DMS53 treated with DMSO at 0.1 percent for 48 hours (cell line): ENCODE measurements around the gene SPSB2.
"Not testable (repeated sequence)": the region's sequence is repeated elsewhere in the genome, so short reads cannot be mapped to it uniquely, and the experiment has no call there.

Source experiments
- DNase-seq: peaks from one replicate; lab custom pipeline; 2025; ENCODE audit not compliant: unreplicated experiment; lab: John Stamatoyannopoulos, UW

The SPSB2 gene

DNA sequence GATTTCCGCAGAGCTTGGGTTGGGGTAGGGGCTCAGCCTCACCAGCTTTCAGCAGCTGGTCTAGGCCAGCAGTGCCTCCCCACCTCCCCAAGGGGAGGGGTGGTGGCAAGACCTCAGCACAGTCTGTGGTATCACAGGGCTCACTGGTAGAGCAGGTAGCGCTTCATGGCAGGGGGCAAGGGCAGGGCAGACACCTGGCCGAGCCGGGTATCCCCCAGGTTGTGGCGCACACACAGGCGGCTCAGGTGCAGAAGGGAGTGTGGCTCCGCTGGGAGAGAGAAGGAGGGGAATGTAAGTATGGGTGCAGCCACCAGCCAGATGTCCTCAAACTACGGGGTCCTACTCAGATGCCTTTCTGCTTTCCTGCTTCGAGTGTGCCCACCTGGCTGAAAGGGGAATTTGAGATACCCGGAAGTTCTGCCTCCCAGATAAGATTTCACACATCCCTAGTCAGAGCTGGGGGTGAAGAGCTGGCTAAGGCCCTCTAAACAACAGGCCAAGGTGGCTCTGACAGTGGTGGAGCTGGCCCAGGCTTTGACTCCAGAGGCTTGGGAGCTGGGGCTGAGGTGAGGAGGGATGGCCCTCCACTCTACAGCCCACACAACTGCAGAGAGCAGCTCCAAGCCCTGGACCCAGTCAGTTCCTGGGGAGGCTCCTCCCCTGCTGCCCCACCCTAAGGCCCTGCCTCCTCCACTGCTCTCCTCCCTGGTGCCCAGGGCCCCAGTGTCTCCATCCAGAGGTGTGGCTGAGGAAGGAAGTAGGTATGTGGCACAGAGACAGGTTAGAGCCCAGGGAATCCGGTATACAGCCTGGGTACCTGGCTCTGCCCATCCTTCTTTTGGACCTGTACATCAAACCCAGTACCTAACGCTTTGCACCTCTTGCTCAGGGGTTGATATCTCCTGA, 1.8 kb downstream of the SPSB2 start:
- DNase-seq = peak; percentile 55

DNA sequence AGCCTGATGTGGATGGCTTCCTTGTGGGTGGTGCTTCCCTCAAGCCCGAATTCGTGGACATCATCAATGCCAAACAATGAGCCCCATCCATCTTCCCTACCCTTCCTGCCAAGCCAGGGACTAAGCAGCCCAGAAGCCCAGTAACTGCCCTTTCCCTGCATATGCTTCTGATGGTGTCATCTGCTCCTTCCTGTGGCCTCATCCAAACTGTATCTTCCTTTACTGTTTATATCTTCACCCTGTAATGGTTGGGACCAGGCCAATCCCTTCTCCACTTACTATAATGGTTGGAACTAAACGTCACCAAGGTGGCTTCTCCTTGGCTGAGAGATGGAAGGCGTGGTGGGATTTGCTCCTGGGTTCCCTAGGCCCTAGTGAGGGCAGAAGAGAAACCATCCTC, 2.8 kb downstream of the SPSB2 start:
- not testable (repeated sequence) for DNase-seq

DNA sequence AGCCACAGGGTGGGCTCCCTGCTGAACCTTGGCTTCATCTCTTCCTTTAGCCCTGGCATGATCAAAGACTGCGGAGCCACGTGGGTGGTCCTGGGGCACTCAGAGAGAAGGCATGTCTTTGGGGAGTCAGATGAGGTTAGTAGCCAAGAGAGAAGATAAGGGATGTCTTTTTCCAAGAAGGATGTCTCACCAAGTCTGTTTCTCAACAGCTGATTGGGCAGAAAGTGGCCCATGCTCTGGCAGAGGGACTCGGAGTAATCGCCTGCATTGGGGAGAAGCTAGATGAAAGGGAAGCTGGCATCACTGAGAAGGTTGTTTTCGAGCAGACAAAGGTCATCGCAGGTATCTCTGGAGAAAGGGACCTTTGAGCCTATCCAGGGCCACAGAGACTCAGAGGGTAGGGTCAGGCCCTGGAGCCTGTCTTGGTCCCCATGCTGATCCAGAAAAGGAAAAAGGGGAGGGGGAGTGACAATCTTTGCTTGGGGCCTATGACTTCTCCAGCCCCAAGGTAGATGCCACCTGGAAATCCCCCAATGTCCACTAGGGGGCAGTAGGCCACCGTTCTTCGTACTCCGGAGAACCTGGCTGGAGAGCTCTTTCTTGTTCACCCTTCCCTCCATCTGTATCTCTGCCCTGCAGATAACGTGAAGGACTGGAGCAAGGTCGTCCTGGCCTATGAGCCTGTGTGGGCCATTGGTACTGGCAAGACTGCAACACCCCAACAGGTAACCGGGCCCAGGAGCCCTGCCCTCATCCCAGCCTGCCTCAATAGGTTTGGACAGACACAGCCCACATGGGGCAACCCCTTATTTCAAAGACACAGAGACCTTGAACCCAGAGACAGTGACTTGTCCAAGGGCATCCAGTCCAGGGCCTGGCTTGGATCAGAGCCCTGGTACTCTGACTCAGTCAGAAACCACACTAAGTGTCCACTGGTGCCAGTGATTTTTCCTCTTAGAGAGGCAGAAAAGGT, 3.8 kb downstream of the SPSB2 start:
- DNase-seq = peak; percentile 92

DNA sequence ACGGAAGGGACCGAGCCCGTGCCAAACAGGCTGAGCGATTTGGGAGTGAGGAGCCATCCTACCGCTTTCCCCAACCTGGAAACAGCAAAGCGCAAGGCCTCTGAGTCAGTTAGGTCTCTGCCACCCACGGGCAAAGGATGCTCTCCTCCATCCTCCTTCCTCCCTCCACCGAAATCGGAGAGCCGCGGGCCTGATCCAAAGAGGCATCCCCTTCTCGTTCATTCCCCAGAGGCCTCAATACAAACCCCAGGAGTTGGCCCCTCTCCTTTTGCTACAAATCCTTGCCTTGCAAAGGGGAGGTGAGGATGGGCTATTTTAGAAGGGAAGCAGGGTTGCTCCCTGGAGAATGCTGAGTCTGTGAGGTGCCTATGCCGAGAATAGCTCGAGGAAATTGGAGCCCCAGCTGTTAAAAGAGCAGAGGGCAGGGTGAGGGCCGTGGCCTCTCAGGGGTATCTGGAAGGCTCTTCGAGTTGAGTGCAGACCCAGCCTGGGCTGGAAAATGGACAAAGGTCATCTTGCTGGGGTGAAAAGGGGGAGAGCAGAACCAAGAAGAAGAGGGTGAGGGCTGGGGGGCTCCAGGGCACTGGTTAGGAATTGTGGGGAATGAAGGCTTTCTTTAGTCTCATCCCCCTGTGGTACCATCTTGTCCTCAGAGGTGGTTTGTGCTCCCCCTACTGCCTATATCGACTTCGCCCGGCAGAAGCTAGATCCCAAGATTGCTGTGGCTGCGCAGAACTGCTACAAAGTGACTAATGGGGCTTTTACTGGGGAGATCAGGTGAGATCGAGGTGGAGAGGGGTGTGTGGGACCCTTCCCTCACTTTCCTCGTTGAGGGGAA, 4.7 kb downstream of the SPSB2 start:
- DNase-seq = peak; percentile 47

DNA sequence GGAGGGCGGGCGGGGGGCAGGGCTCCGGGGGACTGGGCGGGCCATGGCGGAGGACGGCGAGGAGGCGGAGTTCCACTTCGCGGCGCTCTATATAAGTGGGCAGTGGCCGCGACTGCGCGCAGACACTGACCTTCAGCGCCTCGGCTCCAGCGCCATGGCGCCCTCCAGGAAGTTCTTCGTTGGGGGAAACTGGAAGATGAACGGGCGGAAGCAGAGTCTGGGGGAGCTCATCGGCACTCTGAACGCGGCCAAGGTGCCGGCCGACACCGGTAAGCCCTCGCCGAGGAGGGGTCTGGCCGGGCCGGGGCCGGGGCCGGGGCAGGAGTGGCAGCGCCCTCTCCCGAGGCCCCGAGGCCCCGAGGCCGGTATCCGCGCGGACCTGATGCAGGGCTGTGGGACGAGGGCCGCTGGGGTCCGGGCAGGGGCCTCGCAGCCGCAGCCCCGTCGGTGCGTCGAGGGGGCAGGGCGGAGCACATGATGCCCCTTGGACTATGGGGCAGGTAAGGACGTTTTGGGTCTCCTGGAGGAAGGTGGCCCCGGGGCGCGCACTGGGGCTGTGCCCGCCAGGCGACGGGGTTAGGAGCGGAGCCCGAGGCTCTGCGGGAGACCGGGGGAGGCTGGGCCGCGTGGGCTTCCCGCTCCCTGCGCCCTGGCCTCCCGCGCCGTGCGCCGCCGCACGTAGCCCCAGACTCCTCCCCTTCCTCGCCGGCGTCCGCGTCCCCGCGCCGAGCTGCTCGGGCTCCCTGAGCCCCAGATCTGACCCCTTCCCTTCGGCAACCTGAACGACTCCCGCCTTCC, 5.5 kb downstream of the SPSB2 start, which contains the start of gene TPI1:
Gene TPI1 (plus strand): TSS at position 119 of the 798 bp plus-strand sequence. CDS start 36 bp downstream, at position 155.
- peak; percentile 75 for DNase-seq

DNA sequence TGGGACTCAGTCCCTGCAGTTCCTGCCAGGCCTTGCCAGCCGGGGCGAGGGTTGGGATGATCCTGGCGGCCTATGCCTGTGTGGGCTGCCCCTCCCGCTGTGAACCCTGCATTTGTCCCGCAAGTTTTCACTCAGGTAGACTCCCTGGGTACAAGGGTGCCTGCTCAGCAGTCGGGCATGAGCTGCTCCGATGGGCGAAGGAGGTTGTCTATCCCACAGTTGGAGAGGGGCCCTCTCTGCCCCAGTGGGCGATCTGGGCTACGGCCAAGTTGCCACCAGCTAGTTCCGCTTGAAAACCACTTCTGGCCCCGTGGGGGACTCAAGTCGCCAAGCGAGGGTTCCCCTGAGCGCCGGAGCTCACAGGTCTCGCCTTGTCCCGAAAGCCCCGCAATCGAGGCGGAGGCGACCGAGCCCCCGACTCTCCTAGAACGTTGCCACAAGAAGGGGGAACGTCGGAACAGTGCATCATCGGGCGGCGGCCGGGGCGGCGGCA, 6.1 kb downstream of the SPSB2 start:
- DNase-seq = peak; percentile 60

DNA sequence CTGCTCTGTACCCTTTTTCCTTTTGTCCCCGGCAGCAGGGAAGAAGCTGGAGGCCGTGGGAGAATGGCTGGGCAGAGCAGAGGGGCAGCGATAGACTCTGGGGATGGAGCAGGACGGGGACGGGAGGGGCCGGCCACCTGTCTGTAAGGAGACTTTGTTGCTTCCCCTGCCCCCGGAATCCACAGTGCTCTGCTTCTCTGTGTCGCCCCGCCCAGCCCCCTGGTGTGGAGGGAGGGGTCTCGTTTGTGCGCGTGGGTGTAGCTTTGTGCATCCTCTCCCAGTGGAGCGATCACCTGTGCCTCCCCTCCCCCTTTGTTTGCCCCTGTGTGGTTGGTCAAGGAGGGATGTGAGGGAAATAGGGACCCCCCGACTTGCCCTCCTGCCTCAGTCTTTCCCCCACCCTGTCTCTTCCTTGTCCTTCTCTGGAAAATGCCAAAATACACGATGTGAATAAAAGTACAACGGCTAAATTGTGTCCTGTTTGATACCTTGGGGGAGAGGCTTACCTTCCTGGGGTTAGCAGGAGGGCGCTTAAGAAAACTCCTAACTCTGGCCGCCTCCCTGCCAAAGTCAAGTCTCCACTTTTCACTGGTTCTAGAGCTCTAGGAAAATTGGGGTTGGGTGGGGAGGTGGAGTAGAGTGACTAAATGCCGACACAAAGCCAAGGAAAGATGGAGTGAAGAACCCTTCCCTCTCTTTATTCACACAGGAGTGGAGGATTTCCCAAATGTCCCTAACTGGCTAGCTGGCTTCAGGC, 6.8 kb downstream of the SPSB2 start:
- DNase-seq = no peak

DNA sequence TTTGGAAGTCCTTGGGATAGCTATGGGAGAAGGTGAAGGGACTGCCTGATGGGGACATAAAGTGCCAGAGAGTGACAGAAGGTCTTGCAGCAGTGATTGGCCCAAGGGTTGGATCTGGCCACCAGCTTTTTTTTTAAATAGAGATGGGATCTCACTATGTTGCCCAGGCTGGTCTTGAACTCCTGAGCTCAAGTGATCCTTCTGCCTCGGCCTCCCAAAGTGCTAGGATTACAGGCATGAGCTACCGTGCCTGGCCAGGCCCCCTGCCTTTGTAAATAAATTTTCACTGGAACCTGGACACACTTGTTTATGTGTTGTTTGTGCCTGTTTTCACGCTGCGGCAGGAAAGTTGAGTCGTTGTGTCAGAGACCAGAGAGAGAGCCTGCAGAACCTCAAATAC, 7.8 kb downstream of the SPSB2 start:
- not testable (repeated sequence) for DNase-seq

DNA sequence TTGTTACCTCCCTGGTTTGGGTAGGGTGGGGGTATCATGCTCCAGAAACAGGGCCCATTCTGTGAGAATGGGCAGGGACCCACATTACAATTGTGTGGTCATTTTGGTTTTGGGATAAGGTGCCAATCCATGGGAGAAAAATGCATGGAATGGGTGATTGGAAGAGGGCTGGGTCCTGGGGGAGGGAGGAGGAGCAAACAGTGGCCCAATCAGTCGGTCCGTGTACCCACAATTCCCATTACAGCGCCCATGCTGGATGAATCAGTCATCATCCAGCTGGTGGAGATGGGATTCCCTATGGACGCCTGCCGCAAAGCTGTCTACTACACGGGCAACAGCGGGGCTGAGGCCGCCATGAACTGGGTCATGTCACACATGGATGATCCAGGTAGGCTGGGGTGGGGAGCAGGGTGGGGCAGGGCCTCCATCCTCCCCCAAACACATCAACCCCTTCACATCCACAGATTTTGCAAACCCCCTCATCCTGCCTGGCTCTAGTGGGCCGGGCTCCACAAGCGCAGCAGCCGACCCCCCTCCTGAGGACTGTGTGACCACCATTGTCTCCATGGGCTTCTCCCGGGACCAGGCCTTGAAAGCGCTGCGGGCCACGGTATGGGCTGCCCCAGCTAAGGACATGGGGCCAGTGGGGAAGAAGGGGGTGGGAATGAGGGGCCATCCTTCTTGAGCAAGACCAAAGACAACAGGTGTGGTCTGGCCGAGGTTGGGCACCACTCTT, 9.3 kb downstream of the SPSB2 start:
- no peak for DNase-seq

DNA sequence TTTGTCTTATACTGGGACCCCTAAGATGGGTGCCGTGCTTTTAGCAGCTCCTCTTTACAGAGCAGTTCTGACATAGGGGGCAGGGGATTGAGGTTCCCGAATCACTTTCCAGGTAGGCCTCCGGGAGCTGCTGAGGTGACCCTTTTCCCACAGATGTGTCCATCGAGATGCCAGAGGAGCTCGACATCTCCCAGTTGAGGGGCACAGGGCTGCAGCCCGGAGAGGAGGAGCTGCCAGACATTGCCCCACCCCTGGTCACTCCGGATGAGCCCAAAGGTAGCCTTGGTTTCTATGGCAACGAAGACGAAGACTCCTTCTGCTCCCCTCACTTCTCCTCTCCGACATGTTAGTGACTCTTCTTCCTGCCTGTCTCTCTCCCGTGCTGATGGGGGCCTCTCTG, 10.1 kb downstream of the SPSB2 start:
- no peak for DNase-seq

DNA sequence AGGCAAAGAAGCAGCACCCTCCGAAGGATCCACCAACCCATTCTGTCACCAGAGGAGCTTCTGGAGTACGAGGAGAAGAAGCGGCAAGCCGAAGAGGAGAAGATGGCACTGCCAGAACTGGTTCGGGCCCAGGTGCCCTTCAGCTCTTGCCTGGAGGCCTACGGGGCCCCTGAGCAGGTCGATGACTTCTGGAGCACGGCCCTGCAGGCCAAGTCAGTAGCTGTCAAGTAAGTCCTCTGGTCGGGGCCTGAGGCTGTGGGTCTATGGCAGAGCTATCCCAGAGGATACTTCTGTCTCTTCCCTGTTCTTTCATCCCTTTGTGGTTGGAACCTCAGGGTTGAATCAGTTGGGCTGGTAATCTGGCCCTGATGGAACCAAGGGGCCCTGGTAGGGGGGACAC, 11.7 kb downstream of the SPSB2 start:
- no peak for DNase-seq

DNA sequence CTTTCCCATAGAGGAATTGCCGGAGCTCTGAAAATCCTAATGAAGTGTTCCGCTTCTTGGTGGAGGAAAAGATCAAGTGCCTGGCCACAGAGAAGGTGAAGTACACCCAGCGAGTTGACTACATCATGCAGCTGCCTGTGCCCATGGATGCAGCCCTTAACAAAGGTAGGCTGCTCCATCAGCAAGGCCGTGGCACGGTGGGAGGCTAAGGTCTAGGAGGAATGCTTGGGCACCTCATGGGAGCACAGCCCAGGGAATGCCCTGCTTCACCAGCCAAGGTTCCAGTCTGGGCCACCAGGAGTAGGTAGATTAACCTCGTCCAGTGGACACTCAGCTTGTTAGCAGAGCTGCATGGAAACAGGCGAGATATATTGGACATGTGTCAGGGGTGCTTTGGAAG, 12.2 kb downstream of the SPSB2 start:
- no peak for DNase-seq

DNA sequence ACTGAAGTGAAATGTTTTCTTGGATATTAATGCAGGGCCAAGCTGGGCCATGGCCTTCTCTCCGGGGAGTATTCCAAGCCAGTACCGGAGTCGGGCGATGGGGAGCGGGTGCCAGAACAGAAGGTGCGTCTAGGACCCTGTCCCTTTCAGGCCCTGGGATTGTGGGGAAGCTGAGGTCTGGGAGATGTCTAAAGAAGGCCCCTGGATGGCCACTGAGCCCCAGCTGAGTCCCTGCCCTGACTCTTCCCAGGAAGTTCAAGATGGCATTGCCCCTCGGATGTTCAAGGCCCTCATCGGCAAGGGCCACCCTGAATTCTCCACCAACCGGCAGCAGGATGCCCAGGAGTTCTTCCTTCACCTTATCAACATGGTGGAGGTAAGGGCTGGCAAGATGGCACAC, 13.0 kb downstream of the SPSB2 start:
- DNase-seq = no peak

DNA sequence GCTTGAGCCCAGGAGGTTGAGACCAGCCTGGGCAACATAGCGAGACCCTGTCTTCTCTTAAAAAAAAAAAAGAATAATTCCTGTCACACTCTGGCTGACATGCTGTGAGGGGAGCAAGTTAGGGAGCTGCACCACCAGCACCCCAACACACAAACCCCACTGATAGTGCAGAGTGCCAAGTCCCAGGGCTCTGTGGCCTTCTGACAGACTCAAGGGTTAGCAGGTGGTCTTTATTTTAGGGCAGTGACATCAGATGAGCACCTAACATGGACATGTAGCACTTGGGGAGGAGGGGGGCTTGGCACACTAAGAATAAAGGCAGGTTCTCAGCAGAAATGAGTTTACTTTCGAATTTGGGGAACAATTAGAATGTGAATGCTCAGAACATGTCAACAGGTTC, 14.3 kb downstream of the SPSB2 start:
- DNase-seq = no peak

DNA sequence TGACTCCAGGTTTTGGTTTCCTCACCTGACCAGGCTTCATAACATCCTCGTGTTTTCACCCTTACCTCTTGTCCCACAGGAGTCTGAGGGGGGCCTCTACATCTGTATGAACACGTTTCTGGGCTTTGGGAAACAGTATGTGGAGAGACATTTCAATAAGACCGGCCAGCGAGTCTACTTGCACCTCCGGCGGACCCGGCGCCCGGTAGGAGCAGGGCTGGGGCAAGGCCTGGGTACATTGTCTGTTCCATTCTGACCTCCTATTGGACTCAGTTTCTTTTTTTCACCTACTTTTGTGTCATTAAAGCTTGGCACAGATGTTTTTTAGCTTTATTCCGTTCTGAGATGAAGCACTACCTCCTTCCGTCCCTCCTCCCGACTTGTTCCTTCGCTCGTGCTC, 17.8 kb downstream of the SPSB2 start:
- no peak for DNase-seq

DNA sequence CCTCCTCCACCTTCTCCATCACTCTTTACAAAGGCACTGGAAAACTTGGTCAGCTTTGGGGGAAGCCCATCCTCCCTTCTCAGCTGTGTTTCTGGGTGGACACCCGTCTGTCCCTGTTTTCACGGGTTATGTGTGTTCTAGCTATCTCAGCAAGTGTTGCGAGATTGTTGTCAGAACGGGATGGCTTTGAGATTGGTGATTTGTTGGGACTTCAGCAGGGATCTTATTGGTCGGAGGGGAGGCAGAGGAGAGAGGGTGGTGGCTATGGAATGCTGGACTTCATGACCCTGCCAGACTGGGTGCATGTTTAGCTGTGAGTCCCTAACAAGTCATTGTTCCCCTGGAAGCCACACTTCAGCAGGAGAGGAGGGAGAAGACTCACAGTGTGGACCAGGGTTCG, 19.1 kb downstream of the SPSB2 start:
- DNase-seq = no peak

DNA sequence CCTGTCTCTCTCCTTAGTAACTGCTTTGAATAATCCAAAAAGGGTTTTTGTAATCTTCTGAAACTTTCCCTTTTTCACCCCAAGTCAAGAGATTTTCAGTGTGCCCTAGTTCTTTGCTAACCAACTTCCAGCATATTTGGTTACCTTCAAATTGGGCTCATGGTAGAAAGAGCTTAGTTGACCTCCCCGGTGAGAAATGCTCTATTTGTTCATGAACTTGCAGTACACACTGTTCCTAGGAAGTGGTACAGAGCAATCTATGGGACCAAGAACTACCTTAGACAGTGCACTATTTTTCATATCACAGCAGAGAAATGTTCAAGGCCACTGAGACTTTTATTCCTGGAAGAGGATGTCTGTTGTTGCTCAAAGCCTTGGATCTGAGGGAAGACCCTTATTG, 19.5 kb downstream of the SPSB2 start:
- DNase-seq = no peak

DNA sequence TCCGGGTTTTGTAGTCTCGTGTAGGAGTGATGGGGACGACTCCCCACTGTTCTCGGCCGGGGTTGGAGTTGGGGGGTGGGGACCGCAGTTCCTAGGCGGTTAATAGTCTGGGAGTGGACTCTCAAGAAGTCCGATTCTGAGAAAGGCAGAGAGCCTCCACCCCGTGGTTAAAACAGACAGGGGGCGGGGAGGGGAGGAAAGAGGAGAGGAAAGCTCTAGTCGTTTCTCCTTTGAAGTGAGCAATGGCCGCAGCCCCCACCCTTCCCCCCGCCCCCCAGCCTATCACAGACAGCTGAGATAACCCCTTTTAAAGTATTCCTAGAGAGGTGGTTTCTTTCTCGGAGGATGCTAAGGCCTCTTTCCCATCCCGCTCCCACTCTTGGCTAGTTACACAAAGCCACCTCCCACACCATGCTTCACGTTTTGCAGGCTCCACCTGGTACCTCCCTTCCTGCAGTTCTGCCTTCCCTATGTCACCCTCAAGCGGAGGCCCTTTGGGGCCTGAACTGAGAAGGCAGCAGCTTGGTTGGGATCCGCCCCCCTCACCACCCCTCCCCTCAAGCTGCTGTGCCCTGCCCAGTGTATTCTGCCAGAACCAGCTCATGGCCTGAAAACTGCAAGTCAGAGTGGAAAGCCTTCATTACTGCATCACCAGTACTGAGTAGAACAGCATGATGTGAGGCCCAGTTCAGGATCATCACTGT, 20.3 kb downstream of the SPSB2 start:
- peak; percentile 52 for DNase-seq
